ENCODE data around the gene PDE4D. TPM values are rescaled to one million over a fixed set of nuclear protein-coding genes. Genes with fewer than 3 reads are reported as not detected.

The PDE4D gene
- total RNA-seq, 4 donors from 2014 or later = 6.7 to 21.0 (median 15.0) TPM

DNA sequence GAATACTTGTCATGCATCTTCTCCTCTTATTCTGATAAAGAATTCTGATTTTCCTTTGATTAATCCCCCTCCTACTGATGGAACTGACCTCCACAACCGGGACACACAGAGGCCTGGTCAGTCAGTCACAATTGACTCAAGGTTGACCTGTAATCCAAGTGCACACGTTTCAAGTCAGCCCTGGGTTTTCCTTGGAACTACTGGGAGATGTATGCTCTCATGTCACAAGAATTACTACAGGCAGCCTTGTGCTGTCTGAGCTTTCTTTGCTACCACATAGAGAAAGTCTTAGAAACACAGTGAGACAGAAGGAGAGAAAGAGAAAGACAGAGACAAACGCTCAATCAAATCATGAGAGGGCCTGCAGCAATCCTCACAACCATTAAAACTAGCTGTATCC, 345.8 kb downstream of the PDE4D start:
- intact Hi-C loops (cut with DNase I; ENCODE audit: low total_unique reads) = no loop called here
- TF ChIP-seq POLR2A (IDR thresholded peaks at IDR 0.05) = no peak
- TF ChIP-seq, protein P1, sequence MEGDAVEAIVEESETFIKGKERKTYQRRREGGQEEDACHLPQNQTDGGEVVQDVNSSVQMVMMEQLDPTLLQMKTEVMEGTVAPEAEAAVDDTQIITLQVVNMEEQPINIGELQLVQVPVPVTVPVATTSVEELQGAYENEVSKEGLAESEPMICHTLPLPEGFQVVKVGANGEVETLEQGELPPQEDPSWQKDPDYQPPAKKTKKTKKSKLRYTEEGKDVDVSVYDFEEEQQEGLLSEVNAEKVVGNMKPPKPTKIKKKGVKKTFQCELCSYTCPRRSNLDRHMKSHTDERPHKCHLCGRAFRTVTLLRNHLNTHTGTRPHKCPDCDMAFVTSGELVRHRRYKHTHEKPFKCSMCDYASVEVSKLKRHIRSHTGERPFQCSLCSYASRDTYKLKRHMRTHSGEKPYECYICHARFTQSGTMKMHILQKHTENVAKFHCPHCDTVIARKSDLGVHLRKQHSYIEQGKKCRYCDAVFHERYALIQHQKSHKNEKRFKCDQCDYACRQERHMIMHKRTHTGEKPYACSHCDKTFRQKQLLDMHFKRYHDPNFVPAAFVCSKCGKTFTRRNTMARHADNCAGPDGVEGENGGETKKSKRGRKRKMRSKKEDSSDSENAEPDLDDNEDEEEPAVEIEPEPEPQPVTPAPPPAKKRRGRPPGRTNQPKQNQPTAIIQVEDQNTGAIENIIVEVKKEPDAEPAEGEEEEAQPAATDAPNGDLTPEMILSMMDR (IDR thresholded peaks at IDR 0.05) = no peak
- WGBS, 2 donors = 72 to 73% methylated on average over 3 of the region's 3 CpGs

DNA sequence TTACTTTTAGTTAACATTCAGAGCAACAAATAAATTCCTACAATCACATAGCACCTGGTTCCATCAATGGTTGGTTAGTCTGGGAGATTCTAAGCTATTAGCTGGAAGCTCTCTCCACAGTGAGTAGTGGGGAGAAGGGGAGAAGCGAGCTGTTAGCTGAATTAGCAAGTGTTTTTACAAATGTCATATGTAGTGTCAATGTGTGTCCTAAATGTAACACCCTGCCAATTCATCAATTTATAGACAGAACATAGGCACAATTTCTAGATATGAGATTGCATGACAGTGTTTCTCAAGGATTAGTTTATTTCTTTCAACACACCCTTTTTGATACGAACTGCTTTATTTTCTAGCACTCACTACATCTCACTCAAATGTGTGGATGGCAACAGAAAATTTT, 349.0 kb downstream of the PDE4D start:
- H3K4me3 ChIP-seq (ENCODE audit: low read depth, poor library complexity, severe bottlenecking) = no peak overlapping the region
- no peak for DNase-seq (ENCODE audit: low spot score in 2 of 2)
- 83 to 89% methylated on average over 2 of the region's 2 CpGs for WGBS, 2 donors
- intact Hi-C loops (cut with DNase I; ENCODE audit: low total_unique reads) = no loop called here
- TF ChIP-seq, protein P1 (IDR thresholded peaks at IDR 0.05) = no peak
- no peak for TF ChIP-seq POLR2A (IDR thresholded peaks at IDR 0.05)

More for the DNA sequence above, 345.8 kb downstream of the PDE4D start:
- no peak overlapping the region for H3K4me3 ChIP-seq (ENCODE audit: low read depth, poor library complexity, severe bottlenecking)
- DNase-seq (ENCODE audit: low spot score in 2 of 2) = no peak

DNA sequence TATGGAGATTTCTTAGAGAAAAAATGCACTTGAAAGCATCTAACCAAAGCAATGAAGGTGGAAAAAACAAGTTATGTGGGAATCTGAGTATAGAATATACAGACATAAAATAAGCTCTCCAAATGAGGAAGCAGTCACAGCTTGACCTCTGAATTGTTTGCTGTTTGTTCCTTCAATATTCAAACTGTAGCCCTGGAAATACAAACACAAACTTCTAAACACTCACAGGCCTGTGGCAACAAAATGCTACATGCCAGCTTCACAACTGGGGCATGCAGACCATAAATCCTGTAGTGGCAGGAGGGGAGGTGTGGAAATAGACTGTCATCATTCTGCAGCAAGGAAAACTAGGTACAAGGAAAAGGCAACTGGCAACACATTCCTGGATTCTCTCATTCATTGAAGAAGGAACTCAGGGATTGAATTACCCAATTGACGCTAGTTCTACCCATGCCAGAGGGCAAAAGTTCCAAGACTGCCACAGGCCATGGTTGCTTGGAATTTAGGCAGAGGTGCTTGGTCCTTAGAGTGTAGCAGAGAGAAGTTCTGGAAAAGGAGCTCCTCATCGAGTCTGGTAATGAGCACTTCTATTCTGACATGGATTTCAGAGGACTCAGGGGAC, 349.6 kb downstream of the PDE4D start:
- DNase-seq (ENCODE audit: low spot score in 2 of 2) = no peak
- H3K4me3 ChIP-seq (ENCODE audit: low read depth, poor library complexity, severe bottlenecking) = no peak overlapping the region
- TF ChIP-seq, protein P1 (IDR thresholded peaks at IDR 0.05) = no peak
- no peak for TF ChIP-seq POLR2A (IDR thresholded peaks at IDR 0.05)
- 21% methylated on average over 2 of the region's 2 CpGs for WGBS, 2 donors
- intact Hi-C loops (cut with DNase I; ENCODE audit: low total_unique reads) = no loop called here

DNA sequence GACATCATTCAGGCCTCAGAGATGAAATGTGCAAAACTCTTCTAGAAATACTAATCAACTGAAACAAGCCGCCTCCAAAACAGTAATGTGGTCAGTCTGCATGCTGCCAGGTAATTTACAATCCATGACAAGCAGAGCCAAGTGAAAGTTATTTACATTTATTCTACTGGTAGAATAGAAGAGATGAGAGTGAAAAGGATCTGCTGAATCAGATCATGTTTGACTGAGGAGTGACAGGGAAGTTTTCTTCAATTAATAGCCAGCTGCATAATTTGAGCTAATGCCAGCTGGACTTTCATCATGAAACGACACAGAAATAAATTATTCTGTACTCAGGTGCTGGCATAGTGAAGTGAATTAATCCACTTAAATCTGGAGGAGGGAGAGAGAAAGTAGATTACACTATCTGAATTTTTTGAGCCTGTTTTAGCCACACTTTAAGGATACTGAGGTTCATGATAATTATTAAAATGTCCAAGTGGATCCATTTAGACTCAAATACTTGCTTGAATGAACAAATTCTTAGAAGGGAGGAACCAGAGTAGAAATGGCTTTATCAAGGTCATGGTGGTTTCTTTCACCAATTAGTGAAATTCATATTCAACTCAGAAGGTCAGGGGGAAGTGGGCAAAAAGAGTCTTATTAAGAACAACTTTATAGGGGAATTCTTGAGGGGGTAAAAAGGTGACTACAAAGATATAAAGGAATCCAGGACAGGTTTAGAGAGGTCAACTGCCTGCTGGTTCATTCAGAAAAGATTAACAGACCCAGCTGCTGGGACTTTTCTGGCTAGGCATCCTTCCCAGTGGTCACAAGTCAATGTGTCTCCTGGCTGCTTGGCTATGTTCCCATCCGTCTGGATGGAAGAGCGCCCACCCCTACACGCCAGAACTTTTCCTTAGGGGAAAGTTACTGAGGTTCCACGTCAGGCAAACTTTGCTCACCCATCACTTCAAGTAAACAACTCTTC, 350.4 kb downstream of the PDE4D start:
- 23 to 29% methylated on average over 6 of the region's 6 CpGs for WGBS, 2 donors
- intact Hi-C loops (cut with DNase I; ENCODE audit: low total_unique reads) = no loop called here
- peak in 1 of 2 donors; percentile 33 for DNase-seq (ENCODE audit: low spot score in 2 of 2)
- H3K4me3 ChIP-seq (ENCODE audit: low read depth, poor library complexity, severe bottlenecking) = no peak overlapping the region
- TF ChIP-seq POLR2A (IDR thresholded peaks at IDR 0.05) = no peak
- TF ChIP-seq, protein P1 (IDR thresholded peaks at IDR 0.05) = no peak

DNA sequence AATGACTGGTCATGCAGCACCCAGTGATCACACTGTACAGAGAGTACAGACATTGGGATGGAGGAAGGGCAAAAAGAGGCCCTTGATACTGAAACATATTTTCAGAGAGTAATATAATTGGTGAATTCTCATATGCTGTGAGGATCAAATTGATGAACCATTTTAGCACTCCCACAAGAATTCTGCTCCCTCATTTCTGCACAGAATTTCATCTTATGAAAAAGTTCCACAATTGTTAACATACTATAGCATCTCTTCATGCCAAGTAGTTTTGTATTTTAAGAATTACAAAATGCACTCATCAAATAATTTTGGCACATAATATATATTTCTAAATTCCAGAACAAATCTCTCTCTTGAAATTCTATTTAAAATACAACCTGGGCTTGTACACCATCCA, 351.2 kb downstream of the PDE4D start:
- no peak for TF ChIP-seq POLR2A (IDR thresholded peaks at IDR 0.05)
- TF ChIP-seq, protein P1 (IDR thresholded peaks at IDR 0.05) = no peak
- intact Hi-C loops (cut with DNase I; ENCODE audit: low total_unique reads) = no loop called here
- no peak overlapping the region for H3K4me3 ChIP-seq (ENCODE audit: low read depth, poor library complexity, severe bottlenecking)
- no peak for DNase-seq (ENCODE audit: low spot score in 2 of 2)
